Prostate gland (tissue), 2 donors: ENCODE measurements around the gene HDAC4. TPM values are rescaled to one million over a fixed set of nuclear protein-coding genes. Genes with fewer than 3 reads are reported as not detected.

ENCODE experiments used
- microRNA-seq: library from miRNA; unstranded; fragments of <30 nt; microRNA quantifications from one replicate; pipeline ENCODE4, GENCODE V29; 2016
- small RNA-seq, 2 donors: library from RNA; depleted of rRNA; stranded (forward); fragments of <200 nt; gene quantifications; one replicate each; pipeline ENCODE3, GENCODE V24; 2016
- total RNA-seq, 2 donors: library from RNA; depleted of rRNA; stranded (reverse); fragments of >200 nt; gene quantifications; one replicate each; pipeline ENCODE4 v1.1.0, GENCODE V29; 2016

HDAC4 gene
- total RNA-seq, 2 donors from 2014 or later = 41.8 to 44.2 TPM

Small RNA genes within 50 kb of the gene (microRNA-seq; reads per million reads assigned to microRNA genes)
- gene MIR2467 = not detected
- gene MIR4269 = not detected
- gene MIR4440 = not detected
- not detected for gene MIR4441

Small RNA genes within 50 kb of the gene (small RNA-seq; reads per million reads assigned to genes)
- gene MIR2467 (1.5 to 2.1 reads per million in 2 donors), gene MIR4269 (0 reads per million in 2 donors), gene MIR4440 (0 reads per million in 2 donors), gene MIR4441 (0 reads per million in 2 donors)
